ENCODE data around the gene SEC24D.

Gene SEC24D

GRCh38 chr4:118810991-118811764 lies 24.7 kb downstream of the SEC24D start:
- ChIA-PET POLR2A (no interaction called here), CTCF (interaction anchor here (0.7 kb wide), 1 partner anchor 136 kb away, joined by 4 read pairs; no protein-coding TSS in a partner anchor)
- Histone ChIP-seq H3K4me1 (ENCODE audit: control insufficient read depth, insufficient read depth, low read length) (no peaks in the 10 kb centered on the region), H3K36me3 (ENCODE audit: control insufficient read depth in 2 of 2, insufficient read depth in 1 of 2, low read length in 2 of 2) (peaks cover 3 to 71% of the 10 kb centered on the region in 2 experiments), H3K9me3 (ENCODE audit: control insufficient read depth, insufficient read depth, low read depth, low read length) (no peaks in the 10 kb centered on the region), H3K4me3 (ENCODE audit: low read depth, low read length) (no peak overlapping the region), H3K27ac (ENCODE audit: extremely low read depth, low read depth, low read length) (no peak overlapping the region)
- TF ChIP-seq ZNF169 (tag by site-specific recombination; IDR thresholded peaks at IDR 0.05): no peak
- no peak for TF ChIP-seq RBAK (tag by site-specific recombination; IDR thresholded peaks at IDR 0.05)
- no peak for TF ChIP-seq ZNF501 (tag by site-specific recombination; IDR thresholded peaks at IDR 0.05)
- TF ChIP-seq OVOL3 (tag by site-specific recombination; IDR thresholded peaks at IDR 0.05): no peak
- TF ChIP-seq ZFP37 (tag by site-specific recombination; IDR thresholded peaks at IDR 0.05): no peak
- no peak for TF ChIP-seq ZNF701 (tag by site-specific recombination; IDR thresholded peaks at IDR 0.05)
- TF ChIP-seq ZNF664 (tag by site-specific recombination; IDR thresholded peaks at IDR 0.05): no peak
- no peak for TF ChIP-seq OSR2 (tag by site-specific recombination; IDR thresholded peaks at IDR 0.05)
- no peak for TF ChIP-seq ZNF621 (tag by site-specific recombination; IDR thresholded peaks at IDR 0.05)
- no peak for TF ChIP-seq ZNF214 (tag by site-specific recombination; IDR thresholded peaks at IDR 0.05; ENCODE audit: borderline replicate concordance)
- TF ChIP-seq ZNF837 (tag by site-specific recombination; IDR thresholded peaks at IDR 0.05): no peak
- no peak for TF ChIP-seq ZNF18 (tag by site-specific recombination; IDR thresholded peaks at IDR 0.05)

- Histone ChIP-seq H3K27ac (ENCODE audit: extremely low read depth, low read depth, low read length) (no peak overlapping the region), H3K9me3 (ENCODE audit: control insufficient read depth, insufficient read depth, low read depth, low read length) (no peaks in the 10 kb centered on the region), H3K4me1 (ENCODE audit: control insufficient read depth, insufficient read depth, low read length) (no peaks in the 10 kb centered on the region), H3K36me3 (ENCODE audit: control insufficient read depth in 2 of 2, insufficient read depth in 1 of 2, low read length in 2 of 2) (peaks cover 3 to 65% of the 10 kb centered on the region in 2 experiments), H3K4me3 (ENCODE audit: low read depth, low read length) (no peak overlapping the region)
- no peak for TF ChIP-seq ZEB2 (tag by site-specific recombination; IDR thresholded peaks at IDR 0.05)
- TF ChIP-seq HOXA7 (CRISPR knock-in tag; IDR thresholded peaks at IDR 0.05; ENCODE audit: borderline replicate concordance): no peak
- no peak for TF ChIP-seq ZNF626 (tag by site-specific recombination; IDR thresholded peaks at IDR 0.05)
- TF ChIP-seq ZNF585B (tag by site-specific recombination; IDR thresholded peaks at IDR 0.05): no peak
- TF ChIP-seq ZNF48 (tag by site-specific recombination; IDR thresholded peaks at IDR 0.05): no peak
- TF ChIP-seq, protein P1, sequence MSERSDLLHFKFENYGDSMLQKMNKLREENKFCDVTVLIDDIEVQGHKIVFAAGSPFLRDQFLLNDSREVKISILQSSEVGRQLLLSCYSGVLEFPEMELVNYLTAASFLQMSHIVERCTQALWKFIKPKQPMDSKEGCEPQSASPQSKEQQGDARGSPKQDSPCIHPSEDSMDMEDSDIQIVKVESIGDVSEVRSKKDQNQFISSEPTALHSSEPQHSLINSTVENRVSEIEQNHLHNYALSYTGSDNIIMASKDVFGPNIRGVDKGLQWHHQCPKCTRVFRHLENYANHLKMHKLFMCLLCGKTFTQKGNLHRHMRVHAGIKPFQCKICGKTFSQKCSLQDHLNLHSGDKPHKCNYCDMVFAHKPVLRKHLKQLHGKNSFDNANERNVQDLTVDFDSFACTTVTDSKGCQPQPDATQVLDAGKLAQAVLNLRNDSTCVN (tag by site-specific recombination; optimal IDR thresholded peaks at IDR 0.05): no peak
- no peak for TF ChIP-seq ZNF707 (tag by site-specific recombination; IDR thresholded peaks at IDR 0.05)
- TF ChIP-seq KLF9 (tag by site-specific recombination; IDR thresholded peaks at IDR 0.05; ENCODE audit: low read depth): no peak
- TF ChIP-seq ZNF391 (tag by site-specific recombination; IDR thresholded peaks at IDR 0.05; ENCODE audit: borderline replicate concordance, low read depth): no peak
- no peak for TF ChIP-seq ZNF433 (tag by site-specific recombination; IDR thresholded peaks at IDR 0.05; ENCODE audit: low read depth)
- TF ChIP-seq ZNF423 (tag by site-specific recombination; IDR thresholded peaks at IDR 0.05): no peak
- no peak for TF ChIP-seq SCRT1 (tag by site-specific recombination; IDR thresholded peaks at IDR 0.05; ENCODE audit: borderline replicate concordance)
- no peak for TF ChIP-seq ZNF10 (tag by site-specific recombination; IDR thresholded peaks at IDR 0.05)
- no peak for TF ChIP-seq SP2 (tag by site-specific recombination; IDR thresholded peaks at IDR 0.05)
- TF ChIP-seq ZNF155 (tag by site-specific recombination; IDR thresholded peaks at IDR 0.05): no peak
- TF ChIP-seq ZBTB17 (tag by site-specific recombination; IDR thresholded peaks at IDR 0.05): no peak
- no peak for TF ChIP-seq ZNF214 (tag by site-specific recombination; IDR thresholded peaks at IDR 0.05; ENCODE audit: borderline replicate concordance)
- no peak for TF ChIP-seq ZSCAN16 (tag by site-specific recombination; IDR thresholded peaks at IDR 0.05)
- TF ChIP-seq, protein P2, sequence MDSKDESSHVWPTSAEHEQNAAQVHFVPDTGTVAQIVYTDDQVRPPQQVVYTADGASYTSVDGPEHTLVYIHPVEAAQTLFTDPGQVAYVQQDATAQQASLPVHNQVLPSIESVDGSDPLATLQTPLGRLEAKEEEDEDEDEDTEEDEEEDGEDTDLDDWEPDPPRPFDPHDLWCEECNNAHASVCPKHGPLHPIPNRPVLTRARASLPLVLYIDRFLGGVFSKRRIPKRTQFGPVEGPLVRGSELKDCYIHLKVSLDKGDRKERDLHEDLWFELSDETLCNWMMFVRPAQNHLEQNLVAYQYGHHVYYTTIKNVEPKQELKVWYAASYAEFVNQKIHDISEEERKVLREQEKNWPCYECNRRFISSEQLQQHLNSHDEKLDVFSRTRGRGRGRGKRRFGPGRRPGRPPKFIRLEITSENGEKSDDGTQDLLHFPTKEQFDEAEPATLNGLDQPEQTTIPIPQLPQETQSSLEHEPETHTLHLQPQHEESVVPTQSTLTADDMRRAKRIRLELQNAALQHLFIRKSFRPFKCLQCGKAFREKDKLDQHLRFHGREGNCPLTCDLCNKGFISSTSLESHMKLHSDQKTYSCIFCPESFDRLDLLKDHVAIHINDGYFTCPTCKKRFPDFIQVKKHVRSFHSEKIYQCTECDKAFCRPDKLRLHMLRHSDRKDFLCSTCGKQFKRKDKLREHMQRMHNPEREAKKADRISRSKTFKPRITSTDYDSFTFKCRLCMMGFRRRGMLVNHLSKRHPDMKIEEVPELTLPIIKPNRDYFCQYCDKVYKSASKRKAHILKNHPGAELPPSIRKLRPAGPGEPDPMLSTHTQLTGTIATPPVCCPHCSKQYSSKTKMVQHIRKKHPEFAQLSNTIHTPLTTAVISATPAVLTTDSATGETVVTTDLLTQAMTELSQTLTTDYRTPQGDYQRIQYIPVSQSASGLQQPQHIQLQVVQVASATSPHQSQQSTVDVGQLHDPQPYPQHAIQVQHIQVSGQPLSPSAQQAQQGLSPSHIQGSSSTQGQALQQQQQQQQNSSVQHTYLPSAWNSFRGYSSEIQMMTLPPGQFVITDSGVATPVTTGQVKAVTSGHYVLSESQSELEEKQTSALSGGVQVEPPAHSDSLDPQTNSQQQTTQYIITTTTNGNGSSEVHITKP (tag by site-specific recombination; IDR thresholded peaks at IDR 0.05): no peak
- CTCF ChIA-PET: no interaction called here
- POLR2A ChIA-PET: no interaction called here
Measured at GRCh38 chr4:118807659-118808058, 28.3 kb downstream of the SEC24D start.

Data from HEK293 (cell line).